ENCODE data around the gene CNTNAP2.
"Not testable (repeated sequence)": the region's sequence is repeated elsewhere in the genome, so short reads cannot be mapped to it uniquely, and the experiment has no call there.

Gene CNTNAP2

GRCh38 chr7:147106746-147107145 is 990.1 kb downstream of the CNTNAP2 start:
- DNase-seq (ENCODE audit: low read depth) = no peak

GRCh38 chr7:147114525-147114924 is 997.9 kb downstream of the CNTNAP2 start:
- DNase-seq (ENCODE audit: low read depth) = not testable (repeated sequence)

GRCh38 chr7:147136352-147136751 is 1019.8 kb downstream of the CNTNAP2 start:
- no peak for DNase-seq (ENCODE audit: low read depth)

GRCh38 chr7:147145194-147145593 is 1028.6 kb downstream of the CNTNAP2 start:
- no peak for DNase-seq (ENCODE audit: low read depth)

- no peak for DNase-seq (ENCODE audit: low read depth)
These were observed 1029.6 kb downstream of the CNTNAP2 start for GRCh38 chr7:147146169-147146568.

GRCh38 chr7:147151661-147152060 is 1035.1 kb downstream of the CNTNAP2 start:
- DNase-seq (ENCODE audit: low read depth) = no peak

GRCh38 chr7:147153571-147153970 is 1037.0 kb downstream of the CNTNAP2 start:
- no peak for DNase-seq (ENCODE audit: low read depth)

- no peak for DNase-seq (ENCODE audit: low read depth)
These were observed 1044.8 kb downstream of the CNTNAP2 start for GRCh38 chr7:147161405-147161804.

GRCh38 chr7:147170341-147171012 is 1053.9 kb downstream of the CNTNAP2 start:
- no peak for DNase-seq (ENCODE audit: low read depth)

GRCh38 chr7:147171013-147171391 is 1054.4 kb downstream of the CNTNAP2 start:
- DNase-seq (ENCODE audit: low read depth) = no peak

GRCh38 chr7:147173883-147174282 is 1057.3 kb downstream of the CNTNAP2 start:
- no peak for DNase-seq (ENCODE audit: low read depth)

- no peak for DNase-seq (ENCODE audit: low read depth)
These were observed 1066.3 kb downstream of the CNTNAP2 start for GRCh38 chr7:147182874-147183273.

- no peak for DNase-seq (ENCODE audit: low read depth)
These were observed 1066.7 kb downstream of the CNTNAP2 start for GRCh38 chr7:147183276-147183675.

- DNase-seq (ENCODE audit: low read depth) = no peak
These were observed 1071.9 kb downstream of the CNTNAP2 start for GRCh38 chr7:147188467-147188866.

- no peak for DNase-seq (ENCODE audit: low read depth)
These were observed 1076.9 kb downstream of the CNTNAP2 start for GRCh38 chr7:147193476-147193875.

GRCh38 chr7:147196481-147196880 is 1079.9 kb downstream of the CNTNAP2 start:
- DNase-seq (ENCODE audit: low read depth) = no peak

GRCh38 chr7:147197006-147197405 is 1080.4 kb downstream of the CNTNAP2 start:
- DNase-seq (ENCODE audit: low read depth) = no peak

- DNase-seq (ENCODE audit: low read depth) = no peak
These were observed 1083.3 kb downstream of the CNTNAP2 start for GRCh38 chr7:147199868-147200267.

- no peak for DNase-seq (ENCODE audit: low read depth)
These were observed 1091.4 kb downstream of the CNTNAP2 start for GRCh38 chr7:147207988-147208387.

- DNase-seq (ENCODE audit: low read depth) = no peak
These were observed 1114.7 kb downstream of the CNTNAP2 start for GRCh38 chr7:147231275-147231674.

- DNase-seq (ENCODE audit: low read depth) = no peak
These were observed 1119.2 kb downstream of the CNTNAP2 start for GRCh38 chr7:147235645-147236382.

GRCh38 chr7:147240468-147240867 is 1123.9 kb downstream of the CNTNAP2 start:
- no peak for DNase-seq (ENCODE audit: low read depth)

- DNase-seq (ENCODE audit: low read depth) = no peak
These were observed 1128.7 kb downstream of the CNTNAP2 start for GRCh38 chr7:147245274-147245673.

- DNase-seq (ENCODE audit: low read depth) = no peak
These were observed 1133.4 kb downstream of the CNTNAP2 start for GRCh38 chr7:147249956-147250355.
